DMS53 (cell line): Measurements from ENCODE around the gene IQCN.
"Not testable (repeated sequence)": the region's sequence is repeated elsewhere in the genome, so short reads cannot be mapped to it uniquely, and the experiment has no call there.

Experiments used
- DNase-seq: peaks from one replicate; lab custom pipeline; 2025; lab: John Stamatoyannopoulos, UW

Gene IQCN

DNA sequence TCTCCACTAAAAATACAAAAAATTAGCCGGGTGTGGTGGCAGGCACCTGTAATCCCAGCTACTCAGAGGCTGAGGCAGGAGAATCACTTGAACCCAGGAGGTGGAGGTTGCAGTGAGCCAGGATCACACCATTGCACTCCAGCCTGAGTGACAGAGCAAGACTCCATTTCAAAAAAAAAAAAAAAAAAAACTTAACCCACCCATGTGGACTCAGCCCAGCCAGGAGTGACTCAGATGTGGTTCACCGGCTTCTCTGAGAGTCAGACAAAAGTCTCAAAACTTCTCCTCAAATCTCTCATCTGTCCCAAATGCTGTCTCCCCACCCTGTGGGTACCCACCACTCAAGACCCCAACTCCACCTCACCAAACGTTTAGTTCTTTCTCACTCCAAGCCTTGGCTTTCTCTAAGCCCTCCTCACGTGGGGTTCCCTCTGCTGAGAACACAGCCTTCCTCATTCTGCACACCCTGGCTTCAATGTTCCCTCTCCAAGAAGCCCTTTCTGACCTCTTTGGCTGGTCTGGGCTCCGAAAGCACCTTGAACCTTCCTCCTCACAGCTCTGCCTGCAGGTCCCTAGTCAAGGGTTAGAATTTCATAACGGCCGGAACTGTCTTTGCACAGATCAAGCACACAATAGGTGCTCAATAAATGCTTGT lies 59.3 kb downstream of the IQCN start:
- no peak for DNase-seq

DNA sequence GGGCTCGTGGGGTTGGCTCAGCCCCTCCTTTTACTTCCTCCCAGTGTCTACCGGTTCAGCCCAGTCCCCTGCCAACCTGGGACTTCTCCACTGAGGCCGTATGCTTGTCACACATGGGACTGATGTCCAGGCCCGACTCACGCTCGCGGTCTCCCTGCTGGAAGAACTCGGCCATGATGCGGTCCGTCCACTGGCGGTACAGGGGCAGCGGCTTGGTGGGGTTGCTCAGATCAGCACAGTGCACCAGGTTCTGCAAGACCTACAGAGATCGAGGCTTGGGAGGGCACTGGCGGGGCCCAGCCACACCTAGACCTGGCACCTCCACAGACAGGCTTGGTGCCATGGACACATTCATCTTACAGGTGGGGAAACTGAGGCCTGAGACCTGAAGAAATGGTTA lies 62.6 kb downstream of the IQCN start:
- DNase-seq: no peak

DNA sequence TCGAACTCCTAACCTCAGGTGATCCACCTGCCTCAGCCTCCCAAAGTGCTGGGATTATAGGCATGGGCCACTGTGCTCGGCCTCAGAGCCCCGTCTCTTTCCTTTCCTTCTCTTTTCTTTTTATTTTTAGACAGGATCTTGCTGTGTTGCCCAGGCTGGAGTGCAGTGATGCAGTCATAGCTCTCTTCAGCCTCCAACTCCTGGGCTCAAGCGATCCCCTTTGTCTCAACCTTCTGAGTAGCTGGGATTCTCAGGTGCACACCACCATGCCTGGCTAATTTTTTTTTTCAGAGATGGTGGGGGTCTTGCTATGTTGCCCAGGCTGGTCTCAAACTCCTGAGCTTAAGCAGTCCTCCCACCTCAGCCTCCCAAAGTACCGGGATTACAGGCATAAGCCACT lies 64.3 kb downstream of the IQCN start:
- not testable (repeated sequence) for DNase-seq

DNA sequence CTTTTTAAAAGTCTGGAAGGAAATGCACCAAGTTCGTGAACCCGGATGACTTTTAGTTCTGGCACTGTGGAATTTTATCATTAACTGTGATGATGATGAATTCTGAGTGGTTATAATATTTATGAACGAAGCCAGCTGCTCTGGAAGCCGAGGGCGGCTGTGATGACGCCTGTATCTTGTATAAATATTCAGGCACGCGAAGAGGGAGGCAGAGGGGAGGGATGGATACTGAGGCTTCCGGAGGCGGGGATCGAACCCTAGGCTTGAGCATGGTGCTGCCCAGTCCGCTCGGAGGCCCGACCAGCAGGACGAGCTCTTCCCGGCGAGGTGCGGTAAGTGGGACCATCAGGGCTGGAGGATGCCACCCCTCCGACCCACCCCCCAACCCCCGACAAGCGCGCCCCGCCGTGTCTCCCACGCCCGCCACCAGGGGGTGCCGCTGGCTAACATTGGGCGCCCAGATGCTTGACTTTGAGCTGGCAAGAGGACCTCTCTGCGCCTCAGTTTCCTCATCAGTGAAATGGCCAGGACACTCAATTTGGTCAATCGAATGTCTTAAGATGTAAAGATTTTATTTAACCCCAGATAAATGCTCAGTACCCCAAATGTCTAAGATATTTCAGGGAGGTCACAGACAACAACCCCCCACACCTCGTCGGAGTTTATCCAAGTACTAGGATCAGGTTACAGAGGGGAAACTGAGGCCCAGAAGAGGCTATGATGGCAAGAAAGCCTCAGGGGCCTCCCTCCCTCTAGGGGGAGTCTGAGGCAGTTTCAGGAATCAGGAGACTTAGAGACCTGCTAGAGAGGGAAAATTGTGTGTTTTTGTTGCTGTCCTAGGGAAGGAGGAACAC lies 65.9 kb downstream of the IQCN start:
- DNase-seq: peak; percentile 80
